HepG2 (cell line): Measurements from ENCODE around the gene MEP1B. TPM values are rescaled to one million over a fixed set of nuclear protein-coding genes. Genes with fewer than 3 reads are reported as not detected.

ENCODE experiments used
- DNMT1 ChIP-seq: sonication (generic); formaldehyde crosslinking; IDR thresholded peaks from 2 replicates; pipeline ENCODE4 v1.5.1; 2020; ENCODE audit warnings: mild to moderate bottlenecking, missing genetic modification reagents
- EP300 ChIP-seq, 3 experiments: sonication (generic) in 1 of 3; formaldehyde crosslinking in 1 of 3; IDR thresholded peaks; 2 replicates each; pipeline versions ENCODE4 v1.5.1 to v1.6.1; 2011 to 2020; ENCODE audit warnings: low read depth in 2 of 3, low read length in 2 of 3, borderline replicate concordance in 1 of 3, improper control_type of control experiment in 1 of 3, mild to moderate bottlenecking in 1 of 3, missing genetic modification reagents in 1 of 3, moderate library complexity in 1 of 3
- FOXA1 ChIP-seq, 2 experiments: fragments of 450-650 bp in 1 of 2; sonication (generic) in 1 of 2; formaldehyde crosslinking in 1 of 2; IDR thresholded peaks; 2 replicates each; pipeline versions ENCODE4 v1.4.0 to v1.6.1; 2016 to 2020; ENCODE audit warnings: missing genetic modification reagents in 1 of 2
- FOXK2 ChIP-seq: fragments of 450-650 bp; IDR thresholded peaks from 2 replicates; pipeline ENCODE4 v1.6.1; 2016
- KLF16 ChIP-seq, 2 experiments: sonication (generic) in 1 of 2; formaldehyde crosslinking in 1 of 2; IDR thresholded peaks; 2 replicates each; pipeline versions ENCODE4 v1.6.1 to v1.8.0; 2016 to 2023; ENCODE audit warnings: missing genetic modification reagents in 2 of 2, missing compliant biosample characterization in 1 of 2
- KLF6 ChIP-seq: IDR thresholded peaks from 2 replicates; pipeline ENCODE4 v1.8.0; 2016; ENCODE audit warnings: missing biosample characterization, missing genetic modification reagents
- PHF21A ChIP-seq: sonication (generic); formaldehyde crosslinking; IDR thresholded peaks from 2 replicates; pipeline ENCODE4 v1.5.0; 2020; ENCODE audit warnings: mild to moderate bottlenecking, missing genetic modification reagents
- SOX5 ChIP-seq: IDR thresholded peaks from 2 replicates; pipeline ENCODE4 v1.6.1; 2016; ENCODE audit warnings: borderline replicate concordance
- THAP11 ChIP-seq: IDR thresholded peaks from 2 replicates; pipeline ENCODE4 v1.6.1; 2016; ENCODE audit warnings: missing biosample characterization, missing genetic modification reagents
- ZNF160 ChIP-seq: sonication (generic); formaldehyde crosslinking; IDR thresholded peaks from 2 replicates; pipeline ENCODE4 v1.8.0; 2022; ENCODE audit warnings: mild to moderate bottlenecking, inconsistent platforms, missing genetic modification reagents
- ZNF234 ChIP-seq: sonication (generic); formaldehyde crosslinking; conservative IDR thresholded peaks from 2 replicates; pipeline ENCODE4 v1.5.1; 2020; ENCODE audit warnings: mild to moderate bottlenecking, missing genetic modification reagents
- ZNF331 ChIP-seq: sonication (generic); formaldehyde crosslinking; IDR thresholded peaks from 2 replicates; pipeline ENCODE4 v1.4.0; 2020; ENCODE audit warnings: missing genetic modification reagents
- ZNF550 ChIP-seq: sonication (generic); formaldehyde crosslinking; IDR thresholded peaks from 2 replicates; pipeline ENCODE4 v1.4.0; 2020; ENCODE audit warnings: mild to moderate bottlenecking, missing genetic modification reagents, borderline replicate concordance
- ZNF709 ChIP-seq: sonication (generic); formaldehyde crosslinking; IDR thresholded peaks from 2 replicates; pipeline ENCODE4 v1.5.0; 2020; ENCODE audit warnings: mild to moderate bottlenecking, missing genetic modification reagents
- ZNF773 ChIP-seq: sonication (generic); formaldehyde crosslinking; IDR thresholded peaks from 2 replicates; pipeline ENCODE4 v1.4.0; 2020; ENCODE audit warnings: missing genetic modification reagents, borderline replicate concordance
- polyA plus RNA-seq, 8 experiments: library from polyadenylated mRNA; depleted of rRNA in 3 of 8; stranded (reverse) in 7 of 8; unstranded in 1 of 8; fragments of >200 nt; fragmentation: Illumina TruSeq in 4 of 8; extraction: Trizol in 4 of 8; gene quantifications; 2 replicates each; pipeline versions ENCODE4 v1.2.1 to v1.2.3, GENCODE V29; 2011 to 2016; ENCODE audit warnings: low read depth in 4 of 8, missing spikeins in 1 of 8, mixed read lengths in 1 of 8; ENCODE audit not compliant: insufficient read depth in 1 of 8
- total RNA-seq, 5 experiments: library from RNA; depleted of rRNA; stranded (reverse); fragments of >200 nt; fragmentation: Illumina TruSeq; extraction: Trizol; gene quantifications; 2 replicates each; pipeline ENCODE4 v1.2.3, GENCODE V29; 2016; ENCODE audit warnings: low read depth in 1 of 5
- TF ChIP-seq, protein P1 (sequence below): IDR thresholded peaks from 2 replicates; pipeline ENCODE4 v1.4.0; 2020; ENCODE audit warnings: mild to moderate bottlenecking, missing genetic modification reagents
- TF ChIP-seq, protein P2 (sequence below): sonication (generic); formaldehyde crosslinking; IDR thresholded peaks from 2 replicates; pipeline ENCODE4 v1.4.0; 2020; ENCODE audit warnings: missing genetic modification reagents
- TF ChIP-seq, protein P3 (sequence below), 2 experiments: sonication (generic) in 1 of 2; formaldehyde crosslinking in 1 of 2; IDR thresholded peaks; 2 replicates each; pipeline versions ENCODE4 v1.4.0 to v1.6.1; 2016 to 2020; ENCODE audit warnings: borderline replicate concordance in 1 of 2, low read depth in 1 of 2, mild to moderate bottlenecking in 1 of 2, missing genetic modification reagents in 1 of 2
- TF ChIP-seq, protein P4 (sequence below): sonication (generic); formaldehyde crosslinking; IDR thresholded peaks from 2 replicates; pipeline ENCODE4 v1.4.0; 2020; ENCODE audit warnings: missing genetic modification reagents, borderline replicate concordance

MEP1B gene
- total and polyA plus RNA-seq, 2 of the 13 experiments (the other 11 are each of a cell fraction or from before 2014, with no cell fraction given): not detected

DNA sequence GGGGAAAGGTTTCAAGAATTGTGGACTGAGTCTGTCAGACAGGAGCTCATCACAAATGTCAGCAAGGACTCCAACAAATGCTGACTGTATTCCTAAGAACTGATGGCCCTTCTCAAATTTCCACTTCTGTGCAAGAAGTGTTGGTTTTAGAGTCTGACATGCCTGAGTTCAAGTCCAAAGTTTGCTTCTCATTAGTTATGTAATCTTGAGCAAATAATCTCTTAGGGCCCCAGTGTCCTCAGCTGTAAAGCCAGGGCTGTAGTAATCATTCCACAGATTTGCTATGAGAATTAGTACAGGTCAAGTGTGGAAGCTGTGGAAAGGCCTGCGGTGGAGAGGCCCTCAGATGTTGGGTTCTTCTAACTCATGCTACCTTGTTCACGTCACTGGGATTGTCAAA, 23.9 kb downstream of the MEP1B start (continued):
- TF ChIP-seq DNMT1 (CRISPR knock-in tag) (no peak), ZNF160 (CRISPR knock-in tag) (no peak), ZNF331 (CRISPR knock-in tag) (peak; percentile 88), FOXK2 (no peak), FOXA1 (IDR thresholded peaks at IDR 0.05) (no peak), FOXA1 (CRISPR knock-in tag; IDR thresholded peaks at IDR 0.05) (peak; percentile 38; the same call in 1 of the 2 replicates), ZNF773 (CRISPR knock-in tag) (no peak), THAP11 (CRISPR knock-in tag) (peak; percentile 45), ZNF709 (CRISPR knock-in tag) (no peak), PHF21A (CRISPR knock-in tag) (peak; percentile 52; the same call in 1 of the 2 replicates), KLF6 (CRISPR knock-in tag) (peak; percentile 38; the same call in 1 of the 2 replicates), ZNF550 (CRISPR knock-in tag) (no peak), KLF16 (CRISPR knock-in tag; IDR thresholded peaks at IDR 0.05) (peak in 1 of 2 experiments; percentile 50; a peak in 1 of 4 replicates), ZNF234 (CRISPR knock-in tag) (no peak), SOX5 (CRISPR knock-in tag) (peak; percentile 32; the same call in 1 of the 2 replicates), EP300 (IDR thresholded peaks at IDR 0.05; ENCODE audit: low read depth in 2 of 2, low read length in 2 of 2) (peak in 1 of 2 experiments; percentile 74; a peak in 2 of 4 replicates), EP300 (CRISPR knock-in tag; IDR thresholded peaks at IDR 0.05; ENCODE audit: borderline replicate concordance) (no peak)
- TF ChIP-seq, protein P1, sequence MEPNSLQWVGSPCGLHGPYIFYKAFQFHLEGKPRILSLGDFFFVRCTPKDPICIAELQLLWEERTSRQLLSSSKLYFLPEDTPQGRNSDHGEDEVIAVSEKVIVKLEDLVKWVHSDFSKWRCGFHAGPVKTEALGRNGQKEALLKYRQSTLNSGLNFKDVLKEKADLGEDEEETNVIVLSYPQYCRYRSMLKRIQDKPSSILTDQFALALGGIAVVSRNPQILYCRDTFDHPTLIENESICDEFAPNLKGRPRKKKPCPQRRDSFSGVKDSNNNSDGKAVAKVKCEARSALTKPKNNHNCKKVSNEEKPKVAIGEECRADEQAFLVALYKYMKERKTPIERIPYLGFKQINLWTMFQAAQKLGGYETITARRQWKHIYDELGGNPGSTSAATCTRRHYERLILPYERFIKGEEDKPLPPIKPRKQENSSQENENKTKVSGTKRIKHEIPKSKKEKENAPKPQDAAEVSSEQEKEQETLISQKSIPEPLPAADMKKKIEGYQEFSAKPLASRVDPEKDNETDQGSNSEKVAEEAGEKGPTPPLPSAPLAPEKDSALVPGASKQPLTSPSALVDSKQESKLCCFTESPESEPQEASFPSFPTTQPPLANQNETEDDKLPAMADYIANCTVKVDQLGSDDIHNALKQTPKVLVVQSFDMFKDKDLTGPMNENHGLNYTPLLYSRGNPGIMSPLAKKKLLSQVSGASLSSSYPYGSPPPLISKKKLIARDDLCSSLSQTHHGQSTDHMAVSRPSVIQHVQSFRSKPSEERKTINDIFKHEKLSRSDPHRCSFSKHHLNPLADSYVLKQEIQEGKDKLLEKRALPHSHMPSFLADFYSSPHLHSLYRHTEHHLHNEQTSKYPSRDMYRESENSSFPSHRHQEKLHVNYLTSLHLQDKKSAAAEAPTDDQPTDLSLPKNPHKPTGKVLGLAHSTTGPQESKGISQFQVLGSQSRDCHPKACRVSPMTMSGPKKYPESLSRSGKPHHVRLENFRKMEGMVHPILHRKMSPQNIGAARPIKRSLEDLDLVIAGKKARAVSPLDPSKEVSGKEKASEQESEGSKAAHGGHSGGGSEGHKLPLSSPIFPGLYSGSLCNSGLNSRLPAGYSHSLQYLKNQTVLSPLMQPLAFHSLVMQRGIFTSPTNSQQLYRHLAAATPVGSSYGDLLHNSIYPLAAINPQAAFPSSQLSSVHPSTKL: peak; percentile 89
- TF ChIP-seq, protein P2, sequence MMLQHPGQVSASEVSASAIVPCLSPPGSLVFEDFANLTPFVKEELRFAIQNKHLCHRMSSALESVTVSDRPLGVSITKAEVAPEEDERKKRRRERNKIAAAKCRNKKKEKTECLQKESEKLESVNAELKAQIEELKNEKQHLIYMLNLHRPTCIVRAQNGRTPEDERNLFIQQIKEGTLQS: peak; percentile 32; the same call in 1 of the 2 replicates
- TF ChIP-seq, protein P3, sequence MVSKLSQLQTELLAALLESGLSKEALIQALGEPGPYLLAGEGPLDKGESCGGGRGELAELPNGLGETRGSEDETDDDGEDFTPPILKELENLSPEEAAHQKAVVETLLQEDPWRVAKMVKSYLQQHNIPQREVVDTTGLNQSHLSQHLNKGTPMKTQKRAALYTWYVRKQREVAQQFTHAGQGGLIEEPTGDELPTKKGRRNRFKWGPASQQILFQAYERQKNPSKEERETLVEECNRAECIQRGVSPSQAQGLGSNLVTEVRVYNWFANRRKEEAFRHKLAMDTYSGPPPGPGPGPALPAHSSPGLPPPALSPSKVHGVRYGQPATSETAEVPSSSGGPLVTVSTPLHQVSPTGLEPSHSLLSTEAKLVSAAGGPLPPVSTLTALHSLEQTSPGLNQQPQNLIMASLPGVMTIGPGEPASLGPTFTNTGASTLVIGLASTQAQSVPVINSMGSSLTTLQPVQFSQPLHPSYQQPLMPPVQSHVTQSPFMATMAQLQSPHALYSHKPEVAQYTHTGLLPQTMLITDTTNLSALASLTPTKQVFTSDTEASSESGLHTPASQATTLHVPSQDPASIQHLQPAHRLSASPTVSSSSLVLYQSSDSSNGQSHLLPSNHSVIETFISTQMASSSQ (IDR thresholded peaks at IDR 0.05; ENCODE audit: low read depth): no peak
- TF ChIP-seq, protein P3 (CRISPR knock-in tag; IDR thresholded peaks at IDR 0.05; ENCODE audit: borderline replicate concordance): peak; percentile 17; the same call in 1 of the 2 replicates
- TF ChIP-seq, protein P4, sequence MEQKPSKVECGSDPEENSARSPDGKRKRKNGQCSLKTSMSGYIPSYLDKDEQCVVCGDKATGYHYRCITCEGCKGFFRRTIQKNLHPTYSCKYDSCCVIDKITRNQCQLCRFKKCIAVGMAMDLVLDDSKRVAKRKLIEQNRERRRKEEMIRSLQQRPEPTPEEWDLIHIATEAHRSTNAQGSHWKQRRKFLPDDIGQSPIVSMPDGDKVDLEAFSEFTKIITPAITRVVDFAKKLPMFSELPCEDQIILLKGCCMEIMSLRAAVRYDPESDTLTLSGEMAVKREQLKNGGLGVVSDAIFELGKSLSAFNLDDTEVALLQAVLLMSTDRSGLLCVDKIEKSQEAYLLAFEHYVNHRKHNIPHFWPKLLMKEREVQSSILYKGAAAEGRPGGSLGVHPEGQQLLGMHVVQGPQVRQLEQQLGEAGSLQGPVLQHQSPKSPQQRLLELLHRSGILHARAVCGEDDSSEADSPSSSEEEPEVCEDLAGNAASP (CRISPR knock-in tag): peak; percentile 75
